ENCODE measurements around the gene MB21D2. TPM values are rescaled to one million over a fixed set of nuclear protein-coding genes. Genes with fewer than 3 reads are reported as not detected.

Gene MB21D2
- total RNA-seq, 1 donor from 2014 or later, result 14.1 TPM

DNA sequence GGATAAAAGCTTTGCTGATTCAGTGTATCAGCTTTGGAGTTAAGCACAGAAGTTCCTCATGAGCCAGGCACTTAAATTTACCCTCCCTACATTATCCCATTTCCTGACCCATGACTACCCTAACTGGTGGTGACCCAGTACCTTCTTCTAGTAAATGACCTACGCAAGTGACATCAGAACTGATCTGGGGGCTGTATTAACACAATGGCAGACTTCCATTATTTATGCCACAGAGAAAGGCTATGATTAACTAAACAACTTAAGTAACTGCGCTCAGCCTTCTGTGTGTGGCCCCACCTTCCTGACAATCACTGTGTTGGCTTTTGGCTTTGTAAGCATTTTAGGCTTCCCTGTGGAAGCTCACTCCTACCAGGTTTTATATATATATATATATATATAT lies 1.9 kb downstream of the MB21D2 start:
- Mint-ChIP-seq H3K4me1 (ENCODE audit: unreplicated experiment) (peaks cover 20% of the 10 kb centered on the region), H3K9me3 (no peaks in the 10 kb centered on the region), H3K4me3 (peak overlapping the region; percentile 95), H3K36me3 (no peaks in the 10 kb centered on the region), H3K27me3 (peaks cover 20% of the 10 kb centered on the region), H3K27ac (peak overlapping the region; percentile 97)
- TF ChIP-seq, protein P1, sequence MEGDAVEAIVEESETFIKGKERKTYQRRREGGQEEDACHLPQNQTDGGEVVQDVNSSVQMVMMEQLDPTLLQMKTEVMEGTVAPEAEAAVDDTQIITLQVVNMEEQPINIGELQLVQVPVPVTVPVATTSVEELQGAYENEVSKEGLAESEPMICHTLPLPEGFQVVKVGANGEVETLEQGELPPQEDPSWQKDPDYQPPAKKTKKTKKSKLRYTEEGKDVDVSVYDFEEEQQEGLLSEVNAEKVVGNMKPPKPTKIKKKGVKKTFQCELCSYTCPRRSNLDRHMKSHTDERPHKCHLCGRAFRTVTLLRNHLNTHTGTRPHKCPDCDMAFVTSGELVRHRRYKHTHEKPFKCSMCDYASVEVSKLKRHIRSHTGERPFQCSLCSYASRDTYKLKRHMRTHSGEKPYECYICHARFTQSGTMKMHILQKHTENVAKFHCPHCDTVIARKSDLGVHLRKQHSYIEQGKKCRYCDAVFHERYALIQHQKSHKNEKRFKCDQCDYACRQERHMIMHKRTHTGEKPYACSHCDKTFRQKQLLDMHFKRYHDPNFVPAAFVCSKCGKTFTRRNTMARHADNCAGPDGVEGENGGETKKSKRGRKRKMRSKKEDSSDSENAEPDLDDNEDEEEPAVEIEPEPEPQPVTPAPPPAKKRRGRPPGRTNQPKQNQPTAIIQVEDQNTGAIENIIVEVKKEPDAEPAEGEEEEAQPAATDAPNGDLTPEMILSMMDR (conservative IDR thresholded peaks at IDR 0.05), result no peak
- DNase-seq (ENCODE audit: extremely low spot score, unreplicated experiment), result no peak

DNA sequence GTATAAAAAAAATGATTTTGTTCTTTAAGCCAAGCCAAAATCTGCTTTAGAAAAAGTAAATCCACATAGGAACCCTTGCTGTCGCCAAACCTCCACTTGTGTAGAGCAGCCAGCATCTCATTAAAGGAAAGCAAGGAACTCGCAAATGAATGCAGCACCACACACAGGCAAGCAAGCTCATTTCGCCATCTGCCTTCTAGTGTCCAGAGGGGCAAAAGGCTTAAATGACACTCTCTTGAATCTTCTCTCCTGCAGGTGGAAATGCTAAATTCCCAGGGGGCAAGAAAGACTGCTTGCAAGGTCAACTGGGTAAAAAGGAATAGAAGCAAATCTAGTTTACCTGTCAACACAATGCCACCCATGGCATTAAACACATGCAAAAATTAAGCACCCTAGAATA lies 2.4 kb downstream of the MB21D2 start:
- TF ChIP-seq, protein P1 (conservative IDR thresholded peaks at IDR 0.05), result peak; percentile 32
- H3K4me3 Mint-ChIP-seq, result peak overlapping the region; percentile 95
- H3K27me3 Mint-ChIP-seq, result peaks cover 20% of the 10 kb centered on the region
- peak overlapping the region; percentile 97 for H3K27ac Mint-ChIP-seq
- no peaks in the 10 kb centered on the region for H3K36me3 Mint-ChIP-seq
- H3K9me3 Mint-ChIP-seq, result no peaks in the 10 kb centered on the region
- peaks cover 20% of the 10 kb centered on the region for H3K4me1 Mint-ChIP-seq (ENCODE audit: unreplicated experiment)
- DNase-seq (ENCODE audit: extremely low spot score, unreplicated experiment), result no peak

DNA sequence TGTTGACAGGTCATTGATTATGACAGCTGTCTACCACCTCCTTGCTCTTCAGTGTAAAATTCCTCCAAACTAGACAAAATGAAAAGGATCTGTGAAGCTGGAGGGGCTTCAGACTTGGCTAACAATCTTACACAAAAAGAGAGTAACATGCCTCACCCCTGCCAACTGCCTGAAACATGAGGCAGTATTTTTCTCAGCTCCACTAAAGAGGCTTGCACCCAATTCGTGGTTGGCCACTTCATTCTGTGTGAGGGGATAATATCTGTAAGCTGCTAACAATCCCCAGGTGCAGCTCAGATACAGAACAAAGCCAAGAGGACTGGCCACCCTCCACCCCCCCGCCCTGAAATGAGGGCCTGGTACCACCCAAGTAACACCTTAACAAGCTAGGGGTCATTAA lies 2.8 kb downstream of the MB21D2 start:
- Mint-ChIP-seq H3K4me1 (ENCODE audit: unreplicated experiment) (peaks cover 20% of the 10 kb centered on the region), H3K4me3 (peak overlapping the region; percentile 95), H3K9me3 (no peaks in the 10 kb centered on the region), H3K27ac (peak overlapping the region; percentile 97), H3K36me3 (no peaks in the 10 kb centered on the region), H3K27me3 (peaks cover 20% of the 10 kb centered on the region)
- DNase-seq (ENCODE audit: extremely low spot score, unreplicated experiment), result no peak
- TF ChIP-seq, protein P1 (conservative IDR thresholded peaks at IDR 0.05), result no peak

DNA sequence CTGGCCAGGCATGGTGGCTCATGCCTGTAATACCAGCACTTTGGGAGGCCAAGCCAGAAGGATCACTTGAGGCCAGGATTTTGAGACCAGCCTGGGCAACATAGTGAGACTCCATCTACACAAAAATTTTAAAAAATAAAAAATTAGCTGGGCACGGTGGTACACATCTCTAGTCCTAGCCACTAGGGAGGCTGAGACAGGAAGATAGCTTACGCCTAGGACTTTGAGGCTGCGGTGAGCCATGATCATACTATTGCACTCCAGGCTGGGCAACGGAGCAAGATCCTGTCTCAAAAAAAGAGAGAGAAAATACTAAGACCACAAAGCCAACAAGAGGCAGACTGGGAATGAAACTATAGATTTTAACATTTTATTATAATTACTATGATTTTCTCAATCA lies 4.1 kb downstream of the MB21D2 start:
- H3K4me1 Mint-ChIP-seq (ENCODE audit: unreplicated experiment), result peaks cover 20% of the 10 kb centered on the region
- no peaks in the 10 kb centered on the region for H3K36me3 Mint-ChIP-seq
- no peak for DNase-seq (ENCODE audit: extremely low spot score, unreplicated experiment)
- TF ChIP-seq, protein P1 (conservative IDR thresholded peaks at IDR 0.05), result no peak
- H3K27me3 Mint-ChIP-seq, result peaks cover 16% of the 10 kb centered on the region
- no peaks in the 10 kb centered on the region for H3K9me3 Mint-ChIP-seq
- no peak overlapping the region for H3K27ac Mint-ChIP-seq
- no peak overlapping the region for H3K4me3 Mint-ChIP-seq

DNA sequence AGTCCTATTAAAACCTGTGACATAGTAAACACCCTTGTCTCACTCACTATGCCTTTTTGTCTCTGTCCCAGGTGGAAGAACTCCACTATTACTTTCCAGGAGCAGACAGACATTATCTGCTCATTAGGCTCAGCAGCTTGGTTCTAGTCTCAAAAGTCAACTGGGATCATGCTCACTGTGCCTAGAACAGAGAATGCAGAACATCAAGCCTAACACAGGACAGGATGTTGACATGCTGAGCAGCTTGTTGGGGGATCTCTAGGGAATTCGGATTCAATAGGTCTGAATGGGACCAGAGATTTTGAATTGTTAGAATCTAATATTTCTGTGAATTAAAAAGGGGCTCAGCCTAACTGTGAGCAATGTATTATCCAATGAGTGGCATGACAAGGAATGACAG lies 6.4 kb downstream of the MB21D2 start:
- TF ChIP-seq, protein P1 (conservative IDR thresholded peaks at IDR 0.05), result no peak
- no peak overlapping the region for H3K27ac Mint-ChIP-seq
- H3K36me3 Mint-ChIP-seq, result peaks cover 4% of the 10 kb centered on the region
- no peak for DNase-seq (ENCODE audit: extremely low spot score, unreplicated experiment)
- peaks cover 7% of the 10 kb centered on the region for H3K9me3 Mint-ChIP-seq
- no peak overlapping the region for H3K4me3 Mint-ChIP-seq
- peaks cover 16% of the 10 kb centered on the region for H3K27me3 Mint-ChIP-seq
- H3K4me1 Mint-ChIP-seq (ENCODE audit: unreplicated experiment), result peaks cover 38% of the 10 kb centered on the region

DNA sequence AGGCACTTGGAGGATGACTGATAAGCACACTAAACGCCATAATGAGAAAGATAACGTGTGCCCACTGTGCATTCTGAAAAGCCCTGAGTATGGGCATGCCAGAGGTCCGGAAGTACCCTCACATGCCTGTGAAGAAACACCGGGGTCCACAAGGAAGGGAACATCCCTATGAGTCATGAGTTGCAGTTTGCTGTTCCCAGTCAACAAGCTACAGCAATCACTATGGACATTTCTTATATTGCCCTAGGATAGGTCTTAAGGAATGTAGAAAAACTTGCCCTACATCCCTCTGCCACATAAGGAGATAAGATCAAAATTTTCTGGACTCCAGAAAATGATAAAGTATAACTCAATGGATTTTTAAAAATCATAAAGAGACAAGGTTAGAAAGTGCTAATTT lies 9.9 kb downstream of the MB21D2 start:
- Mint-ChIP-seq H3K4me3 (peak overlapping the region; percentile 68), H3K9me3 (peaks cover 7% of the 10 kb centered on the region), H3K27ac (peak overlapping the region; percentile 96), H3K4me1 (ENCODE audit: unreplicated experiment) (peaks cover 29% of the 10 kb centered on the region), H3K27me3 (no peaks in the 10 kb centered on the region), H3K36me3 (peaks cover 5% of the 10 kb centered on the region)
- TF ChIP-seq, protein P1 (conservative IDR thresholded peaks at IDR 0.05), result no peak
- DNase-seq (ENCODE audit: extremely low spot score, unreplicated experiment), result no peak
